Endothelial cell of umbilical vein (primary cell): Measurements from ENCODE around the gene CCND1. TPM values are rescaled to one million over a fixed set of nuclear protein-coding genes. Genes with fewer than 3 reads are reported as not detected.

Experiments used
- BruUV-seq: library from RNA; stranded (reverse); fragments of 400-500 nt; replicated peaks from 2 replicates; lab custom pipeline; 2021; lab: Mats Ljungman, UMichigan
- CTCF ChIA-PET: fragments of 300-600, 350-600 bp; sonication (Branson Sonifier 250); formaldehyde crosslinking; loops from one replicate; lab custom pipeline; 2021; ENCODE audit warnings: antibody characterized with exemption, inconsistent platforms; lab: Charles Lee
- POLR2A ChIA-PET: fragments of 300-600, 350-600 bp; sonication (Branson Sonifier 250); formaldehyde crosslinking; loops from one replicate; lab custom pipeline; 2021; ENCODE audit warnings: antibody characterized with exemption, inconsistent platforms; lab: Charles Lee
- DNase-seq: peaks from one replicate; pipeline ENCODE4 v3.0.0-alpha.2; 2011; ENCODE audit warnings: low read depth, low spot score
- FAIRE-seq: peaks from 2 replicates; lab custom pipeline; 2011; peaks lifted over from hg19 to GRCh38; lab: Jason Lieb, UNC
- H2AFZ ChIP-seq: 2 replicates; pipeline ENCODE4 v1.6.0; 2012; ENCODE audit warnings: low read depth, low read length, control low read depth, inconsistent platforms
- H3K27ac ChIP-seq: 2 replicates; pipeline ENCODE4 v1.5.1; 2011; ENCODE audit warnings: low read depth, mild to moderate bottlenecking, control low read depth, low read length, moderate library complexity; ENCODE audit not compliant: insufficient read depth
- H3K27me3 ChIP-seq, 2 experiments: 2 replicates each; pipeline versions ENCODE4 v1.6.0 to v1.6.1; 2011; ENCODE audit warnings: low read length in 2 of 2, mixed read lengths in 1 of 2; ENCODE audit not compliant: control insufficient read depth in 2 of 2, insufficient read depth in 2 of 2
- H3K36me3 ChIP-seq, 2 experiments: 2 replicates in 1 of 2; 3 replicates in 1 of 2; pipeline ENCODE4 v1.5.1; 2011; ENCODE audit warnings: low read length in 2 of 2, mild to moderate bottlenecking in 1 of 2, moderate library complexity in 1 of 2; ENCODE audit not compliant: control insufficient read depth in 2 of 2, insufficient read depth in 2 of 2; ENCODE audit errors: extremely low read depth in 1 of 2
- H3K4me1 ChIP-seq: 3 replicates; pipeline ENCODE4 v1.5.1; 2011; ENCODE audit warnings: mild to moderate bottlenecking, low read length; ENCODE audit not compliant: control insufficient read depth, insufficient read depth; ENCODE audit errors: extremely low read depth
- H3K4me2 ChIP-seq: 2 replicates; pipeline ENCODE4 v1.6.1; 2011; ENCODE audit warnings: low read length, control low read depth, mixed read lengths; ENCODE audit not compliant: insufficient read depth
- H3K4me3 ChIP-seq, 3 experiments: fragments of 200-600 bp in 1 of 3; sonication (generic), shearing (Covaris generic) in 1 of 3; replicated peaks in 1 of 3; 2 replicates each; pipeline ENCODE4 v1.5.1; 2011 to 2016; ENCODE audit warnings: control low read depth in 3 of 3, low read length in 3 of 3, mild to moderate bottlenecking in 2 of 3, inconsistent platforms in 1 of 3, low read depth in 1 of 3, moderate library complexity in 1 of 3; ENCODE audit not compliant: insufficient read depth in 1 of 3
- H3K79me2 ChIP-seq: 2 replicates; pipeline ENCODE4 v1.6.0; 2012; ENCODE audit warnings: low read length, inconsistent platforms; ENCODE audit not compliant: control insufficient read depth, insufficient read depth
- H3K9ac ChIP-seq: replicated peaks from 2 replicates; pipeline ENCODE3; 2011; ENCODE audit warnings: low read length, control low read depth; ENCODE audit not compliant: insufficient read depth; ENCODE audit errors: extremely low read depth
- H3K9me1 ChIP-seq: replicated peaks from 3 replicates; pipeline ENCODE4 v1.6.0; 2011; ENCODE audit warnings: mild to moderate bottlenecking, low read length; ENCODE audit not compliant: control insufficient read depth, insufficient read depth; ENCODE audit errors: extremely low read depth
- H3K9me3 ChIP-seq: replicated peaks from 2 replicates; pipeline ENCODE4 v1.5.1; 2012; ENCODE audit warnings: low read length, inconsistent platforms; ENCODE audit not compliant: control insufficient read depth, insufficient read depth
- H4K20me1 ChIP-seq: replicated peaks from 2 replicates; pipeline ENCODE3; 2011; ENCODE audit warnings: mild to moderate bottlenecking, low read length; ENCODE audit not compliant: control insufficient read depth, insufficient read depth; ENCODE audit errors: extremely low read depth
- CTCF ChIP-seq, 2 donors: IDR thresholded peaks; 1 replicate in 1 of 2; 2 replicates in 1 of 2; pipeline ENCODE4 v1.5.1; 2011; ENCODE audit warnings: low read length in 2 of 2, mild to moderate bottlenecking in 2 of 2, moderate library complexity in 2 of 2, control low read depth in 1 of 2, inconsistent platforms in 1 of 2, low read depth in 1 of 2; ENCODE audit not compliant: insufficient read depth in 1 of 2; ENCODE audit errors: extremely low read depth in 1 of 2
- EZH2 ChIP-seq: IDR thresholded peaks from 2 replicates; pipeline ENCODE4 v1.6.1; 2012; ENCODE audit warnings: borderline replicate concordance, low read depth, mild to moderate bottlenecking, moderate library complexity, low read length, inconsistent platforms; ENCODE audit not compliant: severe bottlenecking
- FOS ChIP-seq: IDR thresholded peaks from 2 replicates; pipeline ENCODE4 v1.6.1; 2011; ENCODE audit warnings: mild to moderate bottlenecking, low read length, moderate library complexity, borderline replicate concordance; ENCODE audit not compliant: insufficient read depth
- GATA2 ChIP-seq: IDR thresholded peaks from 2 replicates; pipeline ENCODE4 v1.7.0; 2011; ENCODE audit warnings: low read depth, mild to moderate bottlenecking, moderate library complexity, mixed read lengths, low read length; ENCODE audit not compliant: insufficient read length, insufficient read depth
- JUN ChIP-seq: IDR thresholded peaks from 2 replicates; pipeline ENCODE4 v1.6.1; 2011; ENCODE audit warnings: borderline replicate concordance, low read depth; ENCODE audit not compliant: insufficient read length, insufficient read depth
- MAX ChIP-seq: IDR thresholded peaks from 2 replicates; pipeline ENCODE4 v1.6.1; 2011; ENCODE audit not compliant: insufficient read depth, insufficient read length
- MYC ChIP-seq: IDR thresholded peaks from one replicate; pipeline ENCODE4 v1.6.1; 2011; ENCODE audit warnings: mild to moderate bottlenecking, low read depth, low read length
- POLR2A ChIP-seq: IDR thresholded peaks from 2 replicates; pipeline ENCODE4 v1.6.1; 2012; ENCODE audit warnings: low read depth, mild to moderate bottlenecking, control low read depth, low read length
- POLR2AphosphoS5 ChIP-seq: IDR thresholded peaks from 2 replicates; pipeline ENCODE4 v1.6.1; 2012; ENCODE audit warnings: low read depth, mild to moderate bottlenecking, control low read depth, low read length, moderate library complexity; ENCODE audit not compliant: insufficient read depth
- dilution Hi-C: fragments of 300-500 bp; cut with MboI; formaldehyde crosslinking; loops from one replicate; pipeline ENCODE4 v1.15.0; 2019; ENCODE audit warnings: low sequenced_read_pairs; ENCODE audit not compliant: extremely low pct_ligation_motif_present
- intact Hi-C: fragments of 100-400 bp; cut with micrococcal nuclease; formaldehyde crosslinking; loops from one replicate; pipeline ENCODE4 v1.10.0; 2022
- polyA plus RNA-seq, 4 experiments: library from polyadenylated mRNA; depleted of rRNA in 3 of 4; stranded (reverse) in 3 of 4; unstranded in 1 of 4; fragments of >200 nt; gene quantifications; 2 replicates each; pipeline versions ENCODE4 v1.2.1 to v1.2.3, GENCODE V29; 2011 to 2012; ENCODE audit warnings: missing spikeins in 1 of 4
- total RNA-seq: library from RNA; stranded (reverse); gene quantifications from 2 replicates; pipeline ENCODE4 v1.2.3, GENCODE V29; 2021

CCND1 gene
- total and polyA plus RNA-seq, 2 donors (not counting 3 experiments of a cell fraction or from before 2014, with no cell fraction given): 98.7 to 370 TPM

- Histone ChIP-seq H3K27ac (no peak overlapping the region), H2AFZ (no peak overlapping the region), H3K36me3 (no peaks in the 10 kb centered on the region), H3K4me3 (no peak overlapping the region), H3K4me1 (no peaks in the 10 kb centered on the region), H3K27me3 (peaks cover 0 to 5% of the 10 kb centered on the region in 2 experiments), H3K9me3 (no peaks in the 10 kb centered on the region), H3K4me2 (no peak overlapping the region), H4K20me1 (no peaks in the 10 kb centered on the region), H3K79me2 (no peaks in the 10 kb centered on the region), H3K9ac (no peak overlapping the region), H3K9me1 (no peaks in the 10 kb centered on the region)
- intact Hi-C loops (no loop called here), dilution Hi-C loops (no loop called here)
- CTCF ChIA-PET: interaction anchor here (1.0 kb wide), 1 partner anchor 12 kb away, joined by 3 read pairs; no protein-coding TSS in a partner anchor
- TF ChIP-seq CTCF (IDR thresholded peaks at IDR 0.05; ENCODE audit: extremely low read depth in 1 of 2, insufficient read depth in 1 of 2, low read depth in 1 of 2, low read length in 2 of 2): no peak
- no peak for TF ChIP-seq GATA2
- TF ChIP-seq POLR2AphosphoS5: no peak
- no peak for TF ChIP-seq POLR2A
- TF ChIP-seq EZH2: no peak
- no peak for TF ChIP-seq FOS
- no peak for TF ChIP-seq JUN
- TF ChIP-seq MAX: no peak
- TF ChIP-seq MYC: no peak
- POLR2A ChIA-PET: no interaction called here
- BruUV-seq: no TSS peak
- no peak for DNase-seq
- FAIRE-seq: peak; percentile 4
Observed at GRCh38 chr11:69609351-69609750, 31.6 kb upstream of the CCND1 start.
